Glutamatergic neuron (in vitro differentiated cells): ENCODE measurements around the gene PSEN1. TPM values are rescaled to one million over a fixed set of nuclear protein-coding genes. Genes with fewer than 3 reads are reported as not detected.

Source experiments
- DNase-seq: peaks from one replicate; pipeline ENCODE4 v3.0.0; 2022
- H3K27ac Mint-ChIP-seq: one replicate; pipeline ENCODE4 v1.8.0; 2020; ENCODE audit warnings: mild to moderate bottlenecking, mixed read lengths, inconsistent platforms; ENCODE audit not compliant: unreplicated experiment
- H3K27me3 Mint-ChIP-seq: one replicate; pipeline ENCODE4 v1.8.0; 2020; ENCODE audit warnings: mild to moderate bottlenecking, moderate library complexity, mixed read lengths, inconsistent platforms; ENCODE audit not compliant: unreplicated experiment
- H3K36me3 Mint-ChIP-seq: one replicate; pipeline ENCODE4 v1.8.0; 2020; ENCODE audit warnings: mild to moderate bottlenecking, mixed read lengths, inconsistent platforms; ENCODE audit not compliant: unreplicated experiment
- H3K4me1 Mint-ChIP-seq: one replicate; pipeline ENCODE4 v1.8.0; 2020; ENCODE audit warnings: mild to moderate bottlenecking, low read depth, mixed read lengths, inconsistent platforms; ENCODE audit not compliant: unreplicated experiment
- H3K4me3 Mint-ChIP-seq: one replicate; pipeline ENCODE4 v1.8.0; 2020; ENCODE audit warnings: mild to moderate bottlenecking, mixed read lengths, inconsistent platforms; ENCODE audit not compliant: unreplicated experiment
- H3K9me3 Mint-ChIP-seq: one replicate; pipeline ENCODE4 v1.8.0; 2020; ENCODE audit warnings: mild to moderate bottlenecking, moderate library complexity, mixed read lengths, inconsistent platforms; ENCODE audit not compliant: unreplicated experiment
- CTCF ChIP-seq: fragments of 200-600 bp; sonication (generic); IDR thresholded peaks from one replicate; pipeline ENCODE4 v1.5.0; 2021; ENCODE audit not compliant: partially characterized antibody, unreplicated experiment
- total RNA-seq: library from RNA; stranded (reverse); fragmentation: NEBNext Ultra II Directional; extraction: Animal tissue kit (Norgen Biotek cat#: 25700); gene quantifications from one replicate; pipeline ENCODE4 v1.2.1, GENCODE V29; 2021; ENCODE audit not compliant: unreplicated experiment

Gene PSEN1
- total RNA-seq, 1 donor from 2014 or later, result 79.7 TPM

- DNase-seq, result no peak
- Mint-ChIP-seq H3K4me3 (no peak overlapping the region), H3K4me1 (peaks cover 7% of the 10 kb centered on the region), H3K9me3 (no peaks in the 10 kb centered on the region), H3K27ac (no peak overlapping the region), H3K36me3 (no peaks in the 10 kb centered on the region), H3K27me3 (no peaks in the 10 kb centered on the region)
- no peak for TF ChIP-seq CTCF
Measured at GRCh38 chr14:73143003-73143402, 6.7 kb downstream of the PSEN1 start.

- Mint-ChIP-seq H3K4me1 (peaks cover 7% of the 10 kb centered on the region), H3K27ac (no peak overlapping the region), H3K27me3 (peaks cover 1% of the 10 kb centered on the region), H3K9me3 (no peaks in the 10 kb centered on the region), H3K36me3 (no peaks in the 10 kb centered on the region), H3K4me3 (no peak overlapping the region)
- TF ChIP-seq CTCF, result no peak
- no peak for DNase-seq
Measured at GRCh38 chr14:73143617-73144016, 7.3 kb downstream of the PSEN1 start.

GRCh38 chr14:73145371-73145770, 9.1 kb downstream of the PSEN1 start:
- no peak for TF ChIP-seq CTCF
- Mint-ChIP-seq H3K36me3 (no peaks in the 10 kb centered on the region), H3K27me3 (peaks cover 1% of the 10 kb centered on the region), H3K9me3 (no peaks in the 10 kb centered on the region), H3K4me3 (no peak overlapping the region), H3K4me1 (peaks cover 7% of the 10 kb centered on the region), H3K27ac (no peak overlapping the region)
- DNase-seq, result no peak

GRCh38 chr14:73146111-73146510, 9.8 kb downstream of the PSEN1 start:
- H3K4me1 Mint-ChIP-seq, result peaks cover 3% of the 10 kb centered on the region
- H3K27ac Mint-ChIP-seq, result no peak overlapping the region
- H3K27me3 Mint-ChIP-seq, result peaks cover 1% of the 10 kb centered on the region
- TF ChIP-seq CTCF, result no peak
- H3K9me3 Mint-ChIP-seq, result no peaks in the 10 kb centered on the region
- H3K4me3 Mint-ChIP-seq, result no peak overlapping the region
- no peak for DNase-seq
- H3K36me3 Mint-ChIP-seq, result no peaks in the 10 kb centered on the region

- H3K27me3 Mint-ChIP-seq, result peaks cover 1% of the 10 kb centered on the region
- H3K36me3 Mint-ChIP-seq, result no peaks in the 10 kb centered on the region
- H3K4me1 Mint-ChIP-seq, result no peaks in the 10 kb centered on the region
- no peak for TF ChIP-seq CTCF
- DNase-seq, result no peak
- H3K9me3 Mint-ChIP-seq, result no peaks in the 10 kb centered on the region
- H3K27ac Mint-ChIP-seq, result no peak overlapping the region
- no peak overlapping the region for H3K4me3 Mint-ChIP-seq
Measured at GRCh38 chr14:73149753-73150152, 13.4 kb downstream of the PSEN1 start.
